ENCODE results near the gene HS3ST3B1. TPM values are rescaled to one million over a fixed set of nuclear protein-coding genes. Genes with fewer than 3 reads are reported as not detected.

The HS3ST3B1 gene
- 1 to 10 TPM in 1 of 2 donors, under 1 TPM in 1; 0.63 to 1.3 TPM for total RNA-seq
- polyA plus RNA-seq: under 1 TPM in 1 of 2 donors, not detected in 1; 0.05 TPM
- long read RNA-seq, donor 1: 0 reads
- long read RNA-seq, donor 2: 0 reads

- no peaks in the 10 kb centered on the region for H3K36me3 ChIP-seq (ENCODE audit: control insufficient read depth in 1 of 2, insufficient read depth in 2 of 2, low read length in 1 of 2)
- ATAC-seq (ENCODE audit: low FRiP score) (peak; percentile 86), DNase-seq (peak; percentile 97 to 98)
- no peak within 1 kb of the TSS for H3K27ac ChIP-seq (ENCODE audit: low read depth in 1 of 2, low read length in 2 of 2)
- 1% methylated on average over 36 to 49 of the region's 49 CpGs for WGBS, 2 donors
- H3K27me3 ChIP-seq (ENCODE audit: control insufficient read depth in 1 of 2, insufficient read depth in 2 of 2, low read length in 1 of 2): no peaks in the 10 kb centered on the region
- no peaks in the 10 kb centered on the region for H3K9me3 ChIP-seq (ENCODE audit: control insufficient read depth, low read length)
- intact Hi-C loops (cut with DNase I): loop anchor here (5.0 to 10.0 kb wide), 3 partner anchors 506 to 966 kb away; no protein-coding TSS in a partner anchor
- H3K4me3 ChIP-seq (ENCODE audit: low read length in 2 of 2): peak within 1 kb of the TSS; percentile 1 to 6
- H3K4me1 ChIP-seq (ENCODE audit: control insufficient read depth in 1 of 2, insufficient read depth in 2 of 2, low read length in 2 of 2): no peaks in the 10 kb centered on the region
Observed at GRCh38 chr17:14300575-14301278, at the start of gene HS3ST3B1. Gene HS3ST3B1 (plus strand): TSS chr17:14301081. CDS start chr17:14301519, 438 bp downstream.

GRCh38 chr17:14261406-14261805 lies 39.5 kb upstream of the HS3ST3B1 start:
- DNase-seq (no peak), ATAC-seq (ENCODE audit: low FRiP score) (no peak)
- no peaks in the 10 kb centered on the region for H3K27me3 ChIP-seq (ENCODE audit: control insufficient read depth in 1 of 2, insufficient read depth in 2 of 2, low read length in 1 of 2)
- intact Hi-C loops (cut with DNase I): no loop called here
- H3K4me3 ChIP-seq (ENCODE audit: low read length in 2 of 2): no peak overlapping the region
- WGBS, 2 donors: 91 to 94% methylated on average over 5 of the region's 5 CpGs
- H3K27ac ChIP-seq (ENCODE audit: low read depth in 1 of 2, low read length in 2 of 2): no peak overlapping the region
- no peaks in the 10 kb centered on the region for H3K9me3 ChIP-seq (ENCODE audit: control insufficient read depth, low read length)
- no peaks in the 10 kb centered on the region for H3K4me1 ChIP-seq (ENCODE audit: control insufficient read depth in 1 of 2, insufficient read depth in 2 of 2, low read length in 2 of 2)
- no peaks in the 10 kb centered on the region for H3K36me3 ChIP-seq (ENCODE audit: control insufficient read depth in 1 of 2, insufficient read depth in 2 of 2, low read length in 1 of 2)

GRCh38 chr17:14268264-14268663 lies 32.6 kb upstream of the HS3ST3B1 start:
- Histone ChIP-seq H3K4me1 (ENCODE audit: control insufficient read depth in 1 of 2, insufficient read depth in 2 of 2, low read length in 2 of 2) (no peaks in the 10 kb centered on the region), H3K27ac (ENCODE audit: low read depth in 1 of 2, low read length in 2 of 2) (no peak overlapping the region), H3K9me3 (ENCODE audit: control insufficient read depth, low read length) (peaks cover 4% of the 10 kb centered on the region), H3K27me3 (ENCODE audit: control insufficient read depth in 1 of 2, insufficient read depth in 2 of 2, low read length in 1 of 2) (no peaks in the 10 kb centered on the region), H3K36me3 (ENCODE audit: control insufficient read depth in 1 of 2, insufficient read depth in 2 of 2, low read length in 1 of 2) (no peaks in the 10 kb centered on the region), H3K4me3 (ENCODE audit: low read length in 2 of 2) (no peak overlapping the region)
- WGBS, 2 donors: 67 to 84% methylated on average over 2 of the region's 2 CpGs
- DNase-seq (no peak), ATAC-seq (ENCODE audit: low FRiP score) (no peak)
- intact Hi-C loops (cut with DNase I): no loop called here

- ATAC-seq (ENCODE audit: low FRiP score) (no peak), DNase-seq (no peak)
- WGBS, 2 donors: 50 to 56% methylated on average over 5 of the region's 5 CpGs
- Histone ChIP-seq H3K27ac (ENCODE audit: low read depth in 1 of 2, low read length in 2 of 2) (no peak overlapping the region), H3K36me3 (ENCODE audit: control insufficient read depth in 1 of 2, insufficient read depth in 2 of 2, low read length in 1 of 2) (no peaks in the 10 kb centered on the region), H3K4me3 (ENCODE audit: low read length in 2 of 2) (no peak overlapping the region), H3K9me3 (ENCODE audit: control insufficient read depth, low read length) (peaks cover 4% of the 10 kb centered on the region), H3K4me1 (ENCODE audit: control insufficient read depth in 1 of 2, insufficient read depth in 2 of 2, low read length in 2 of 2) (no peaks in the 10 kb centered on the region), H3K27me3 (ENCODE audit: control insufficient read depth in 1 of 2, insufficient read depth in 2 of 2, low read length in 1 of 2) (no peaks in the 10 kb centered on the region)
- intact Hi-C loops (cut with DNase I): no loop called here
Observed at GRCh38 chr17:14269473-14269872, 31.4 kb upstream of the HS3ST3B1 start.

GRCh38 chr17:14270508-14270907 lies 30.4 kb upstream of the HS3ST3B1 start:
- Histone ChIP-seq H3K27ac (ENCODE audit: low read depth in 1 of 2, low read length in 2 of 2) (no peak overlapping the region), H3K27me3 (ENCODE audit: control insufficient read depth in 1 of 2, insufficient read depth in 2 of 2, low read length in 1 of 2) (no peaks in the 10 kb centered on the region), H3K9me3 (ENCODE audit: control insufficient read depth, low read length) (peaks cover 4% of the 10 kb centered on the region), H3K4me1 (ENCODE audit: control insufficient read depth in 1 of 2, insufficient read depth in 2 of 2, low read length in 2 of 2) (no peaks in the 10 kb centered on the region), H3K4me3 (ENCODE audit: low read length in 2 of 2) (no peak overlapping the region), H3K36me3 (ENCODE audit: control insufficient read depth in 1 of 2, insufficient read depth in 2 of 2, low read length in 1 of 2) (no peaks in the 10 kb centered on the region)
- intact Hi-C loops (cut with DNase I): no loop called here
- WGBS, 2 donors: 73 to 78% methylated on average over 2 of the region's 2 CpGs
- ATAC-seq (ENCODE audit: low FRiP score): no peak
- DNase-seq: no peak

- intact Hi-C loops (cut with DNase I): no loop called here
- no peaks in the 10 kb centered on the region for H3K36me3 ChIP-seq (ENCODE audit: control insufficient read depth in 1 of 2, insufficient read depth in 2 of 2, low read length in 1 of 2)
- no peaks in the 10 kb centered on the region for H3K27me3 ChIP-seq (ENCODE audit: control insufficient read depth in 1 of 2, insufficient read depth in 2 of 2, low read length in 1 of 2)
- H3K4me3 ChIP-seq (ENCODE audit: low read length in 2 of 2): no peak overlapping the region
- H3K9me3 ChIP-seq (ENCODE audit: control insufficient read depth, low read length): peaks cover 3% of the 10 kb centered on the region
- WGBS, 2 donors: 72 to 78% methylated on average over 2 of the region's 2 CpGs
- H3K27ac ChIP-seq (ENCODE audit: low read depth in 1 of 2, low read length in 2 of 2): no peak overlapping the region
- ATAC-seq (ENCODE audit: low FRiP score): no peak
- H3K4me1 ChIP-seq (ENCODE audit: control insufficient read depth in 1 of 2, insufficient read depth in 2 of 2, low read length in 2 of 2): no peaks in the 10 kb centered on the region
- DNase-seq: no peak
Observed at GRCh38 chr17:14276535-14277250, 24.2 kb upstream of the HS3ST3B1 start.

GRCh38 chr17:14281530-14281929 lies 19.4 kb upstream of the HS3ST3B1 start:
- H3K9me3 ChIP-seq (ENCODE audit: control insufficient read depth, low read length): peaks cover 3% of the 10 kb centered on the region
- no peak for ATAC-seq (ENCODE audit: low FRiP score)
- WGBS, 2 donors: 83 to 84% methylated on average over 3 of the region's 3 CpGs
- no peaks in the 10 kb centered on the region for H3K36me3 ChIP-seq (ENCODE audit: control insufficient read depth in 1 of 2, insufficient read depth in 2 of 2, low read length in 1 of 2)
- H3K4me3 ChIP-seq (ENCODE audit: low read length in 2 of 2): no peak overlapping the region
- intact Hi-C loops (cut with DNase I): no loop called here
- H3K27me3 ChIP-seq (ENCODE audit: control insufficient read depth in 1 of 2, insufficient read depth in 2 of 2, low read length in 1 of 2): no peaks in the 10 kb centered on the region
- no peak for DNase-seq
- no peak overlapping the region for H3K27ac ChIP-seq (ENCODE audit: low read depth in 1 of 2, low read length in 2 of 2)
- no peaks in the 10 kb centered on the region for H3K4me1 ChIP-seq (ENCODE audit: control insufficient read depth in 1 of 2, insufficient read depth in 2 of 2, low read length in 2 of 2)

DNA sequence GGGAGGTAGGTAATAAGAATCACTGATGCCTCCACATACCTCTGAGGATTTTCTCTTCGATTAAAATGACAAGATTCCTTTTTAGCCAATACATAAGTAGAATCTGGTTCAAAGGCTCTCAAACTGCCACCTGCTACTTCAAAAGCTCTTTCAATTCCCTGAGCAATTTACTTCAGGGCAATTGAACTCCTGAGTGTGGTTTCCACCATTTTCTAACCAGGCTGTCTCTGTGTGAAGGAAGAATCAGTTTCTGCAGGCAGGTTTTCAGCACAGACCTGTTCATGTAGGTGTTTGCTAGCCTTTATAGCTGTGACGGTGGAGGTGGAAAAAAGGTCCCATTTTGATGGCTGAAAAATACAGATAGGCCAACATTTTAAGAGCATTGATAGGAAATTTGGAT lies 18.2 kb upstream of the HS3ST3B1 start:
- 81 to 89% methylated on average over 2 of the region's 2 CpGs for WGBS, 2 donors
- ATAC-seq (ENCODE audit: low FRiP score): no peak
- intact Hi-C loops (cut with DNase I): no loop called here
- no peak for DNase-seq
- no peaks in the 10 kb centered on the region for H3K27me3 ChIP-seq (ENCODE audit: control insufficient read depth in 1 of 2, insufficient read depth in 2 of 2, low read length in 1 of 2)
- H3K36me3 ChIP-seq (ENCODE audit: control insufficient read depth in 1 of 2, insufficient read depth in 2 of 2, low read length in 1 of 2): no peaks in the 10 kb centered on the region
- H3K4me1 ChIP-seq (ENCODE audit: control insufficient read depth in 1 of 2, insufficient read depth in 2 of 2, low read length in 2 of 2): no peaks in the 10 kb centered on the region
- H3K27ac ChIP-seq (ENCODE audit: low read depth in 1 of 2, low read length in 2 of 2): no peak overlapping the region
- no peak overlapping the region for H3K4me3 ChIP-seq (ENCODE audit: low read length in 2 of 2)
- peaks cover 1% of the 10 kb centered on the region for H3K9me3 ChIP-seq (ENCODE audit: control insufficient read depth, low read length)

DNA sequence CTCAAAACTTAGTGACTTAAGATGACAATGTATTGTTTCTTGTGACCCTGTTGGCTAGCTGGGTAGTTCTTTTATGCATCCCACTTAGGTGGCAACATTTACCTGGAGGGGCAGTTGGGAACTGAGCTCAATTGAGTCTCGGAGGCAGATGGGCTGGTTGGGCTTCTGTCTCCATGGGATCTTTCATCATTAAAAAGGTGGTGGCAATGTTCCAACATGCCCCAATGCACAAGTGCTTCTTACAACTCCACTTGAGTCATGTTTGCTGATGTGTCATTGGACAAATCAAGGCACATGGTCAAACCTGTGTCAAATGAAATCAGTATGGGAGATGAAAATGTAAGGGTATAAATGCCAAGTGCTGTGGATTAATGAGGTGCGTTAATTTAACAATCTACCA lies 11.7 kb upstream of the HS3ST3B1 start:
- H3K27me3 ChIP-seq (ENCODE audit: control insufficient read depth in 1 of 2, insufficient read depth in 2 of 2, low read length in 1 of 2): no peaks in the 10 kb centered on the region
- no peak overlapping the region for H3K27ac ChIP-seq (ENCODE audit: low read depth in 1 of 2, low read length in 2 of 2)
- no peak overlapping the region for H3K4me3 ChIP-seq (ENCODE audit: low read length in 2 of 2)
- H3K4me1 ChIP-seq (ENCODE audit: control insufficient read depth in 1 of 2, insufficient read depth in 2 of 2, low read length in 2 of 2): no peaks in the 10 kb centered on the region
- intact Hi-C loops (cut with DNase I): no loop called here
- DNase-seq (no peak), ATAC-seq (ENCODE audit: low FRiP score) (no peak)
- no peaks in the 10 kb centered on the region for H3K9me3 ChIP-seq (ENCODE audit: control insufficient read depth, low read length)
- no peaks in the 10 kb centered on the region for H3K36me3 ChIP-seq (ENCODE audit: control insufficient read depth in 1 of 2, insufficient read depth in 2 of 2, low read length in 1 of 2)
- 75 to 86% methylated on average over 2 of the region's 2 CpGs for WGBS, 2 donors
